Transverse colon (tissue), 3 donors: ENCODE results near the gene ANKRD53.

Source experiments
- POLR2A ChIP-seq: fragments of 450-650 bp; IDR thresholded peaks from one replicate; pipeline ENCODE4 v1.6.1; 2016; ENCODE audit warnings: antibody characterized with exemption, mild to moderate bottlenecking, moderate library complexity
- TF ChIP-seq, protein P1 (sequence below), 5 experiments: fragments of 200-600 bp in 3 of 5; fragments of 450-650 bp in 2 of 5; sonication (generic) in 3 of 5; IDR thresholded peaks; 1 replicate in 2 of 5; 2 replicates in 3 of 5; pipeline ENCODE4 v1.5.1; 2016 to 2017; ENCODE audit warnings: antibody characterized with exemption in 5 of 5, inconsistent platforms in 3 of 5, mild to moderate bottlenecking in 2 of 5, moderate library complexity in 1 of 5

GRCh38 chr2:71003966-71004755, 25.7 kb downstream of the ANKRD53 start:
- TF ChIP-seq POLR2A: no peak
- TF ChIP-seq, protein P1, sequence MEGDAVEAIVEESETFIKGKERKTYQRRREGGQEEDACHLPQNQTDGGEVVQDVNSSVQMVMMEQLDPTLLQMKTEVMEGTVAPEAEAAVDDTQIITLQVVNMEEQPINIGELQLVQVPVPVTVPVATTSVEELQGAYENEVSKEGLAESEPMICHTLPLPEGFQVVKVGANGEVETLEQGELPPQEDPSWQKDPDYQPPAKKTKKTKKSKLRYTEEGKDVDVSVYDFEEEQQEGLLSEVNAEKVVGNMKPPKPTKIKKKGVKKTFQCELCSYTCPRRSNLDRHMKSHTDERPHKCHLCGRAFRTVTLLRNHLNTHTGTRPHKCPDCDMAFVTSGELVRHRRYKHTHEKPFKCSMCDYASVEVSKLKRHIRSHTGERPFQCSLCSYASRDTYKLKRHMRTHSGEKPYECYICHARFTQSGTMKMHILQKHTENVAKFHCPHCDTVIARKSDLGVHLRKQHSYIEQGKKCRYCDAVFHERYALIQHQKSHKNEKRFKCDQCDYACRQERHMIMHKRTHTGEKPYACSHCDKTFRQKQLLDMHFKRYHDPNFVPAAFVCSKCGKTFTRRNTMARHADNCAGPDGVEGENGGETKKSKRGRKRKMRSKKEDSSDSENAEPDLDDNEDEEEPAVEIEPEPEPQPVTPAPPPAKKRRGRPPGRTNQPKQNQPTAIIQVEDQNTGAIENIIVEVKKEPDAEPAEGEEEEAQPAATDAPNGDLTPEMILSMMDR (IDR thresholded peaks at IDR 0.05): no peak
